ENCODE results near the gene SERPINB5.

DNA sequence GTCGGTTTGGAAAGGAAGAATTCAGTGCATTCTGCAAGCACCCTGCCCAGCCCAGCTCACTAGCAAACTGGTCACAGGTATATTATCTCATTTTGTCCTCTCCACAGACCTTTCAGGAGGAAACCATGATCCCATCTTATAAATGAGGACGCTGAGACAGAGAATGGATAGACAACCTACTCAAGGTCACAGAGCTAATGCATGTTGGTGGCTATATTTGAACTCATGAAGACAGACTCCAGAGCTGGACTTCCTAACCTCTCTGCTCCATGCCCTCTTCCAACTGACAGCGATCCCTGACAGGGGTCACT, 29.5 kb downstream of the SERPINB5 start:
- TF ChIP-seq, protein P1, sequence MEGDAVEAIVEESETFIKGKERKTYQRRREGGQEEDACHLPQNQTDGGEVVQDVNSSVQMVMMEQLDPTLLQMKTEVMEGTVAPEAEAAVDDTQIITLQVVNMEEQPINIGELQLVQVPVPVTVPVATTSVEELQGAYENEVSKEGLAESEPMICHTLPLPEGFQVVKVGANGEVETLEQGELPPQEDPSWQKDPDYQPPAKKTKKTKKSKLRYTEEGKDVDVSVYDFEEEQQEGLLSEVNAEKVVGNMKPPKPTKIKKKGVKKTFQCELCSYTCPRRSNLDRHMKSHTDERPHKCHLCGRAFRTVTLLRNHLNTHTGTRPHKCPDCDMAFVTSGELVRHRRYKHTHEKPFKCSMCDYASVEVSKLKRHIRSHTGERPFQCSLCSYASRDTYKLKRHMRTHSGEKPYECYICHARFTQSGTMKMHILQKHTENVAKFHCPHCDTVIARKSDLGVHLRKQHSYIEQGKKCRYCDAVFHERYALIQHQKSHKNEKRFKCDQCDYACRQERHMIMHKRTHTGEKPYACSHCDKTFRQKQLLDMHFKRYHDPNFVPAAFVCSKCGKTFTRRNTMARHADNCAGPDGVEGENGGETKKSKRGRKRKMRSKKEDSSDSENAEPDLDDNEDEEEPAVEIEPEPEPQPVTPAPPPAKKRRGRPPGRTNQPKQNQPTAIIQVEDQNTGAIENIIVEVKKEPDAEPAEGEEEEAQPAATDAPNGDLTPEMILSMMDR (conservative IDR thresholded peaks at IDR 0.05; ENCODE audit: low read depth in 2 of 2): no peak
- TF ChIP-seq EZH2 (IDR thresholded peaks at IDR 0.05; ENCODE audit: low read depth, unreplicated experiment) (no peak), EZH2phosphoT487 (IDR thresholded peaks at IDR 0.05; ENCODE audit: unreplicated experiment) (no peak), CREB1 (CRISPR knock-in tag; IDR thresholded peaks at IDR 0.05; ENCODE audit: low read depth) (no peak), POLR2AphosphoS5 (IDR thresholded peaks at IDR 0.05; ENCODE audit: low read depth) (no peak), NANOG (IDR thresholded peaks at IDR 0.05; ENCODE audit: borderline replicate concordance) (no peak), STAT1 (IDR thresholded peaks at IDR 0.05; ENCODE audit: unreplicated experiment) (no peak), ZNF114 (CRISPR knock-in tag; IDR thresholded peaks at IDR 0.05) (no peak), ZNF331 (CRISPR knock-in tag; IDR thresholded peaks at IDR 0.05; ENCODE audit: low read depth) (no peak), JUNB (IDR thresholded peaks at IDR 0.05; ENCODE audit: unreplicated experiment) (no peak)
- TF ChIP-seq, protein P2, sequence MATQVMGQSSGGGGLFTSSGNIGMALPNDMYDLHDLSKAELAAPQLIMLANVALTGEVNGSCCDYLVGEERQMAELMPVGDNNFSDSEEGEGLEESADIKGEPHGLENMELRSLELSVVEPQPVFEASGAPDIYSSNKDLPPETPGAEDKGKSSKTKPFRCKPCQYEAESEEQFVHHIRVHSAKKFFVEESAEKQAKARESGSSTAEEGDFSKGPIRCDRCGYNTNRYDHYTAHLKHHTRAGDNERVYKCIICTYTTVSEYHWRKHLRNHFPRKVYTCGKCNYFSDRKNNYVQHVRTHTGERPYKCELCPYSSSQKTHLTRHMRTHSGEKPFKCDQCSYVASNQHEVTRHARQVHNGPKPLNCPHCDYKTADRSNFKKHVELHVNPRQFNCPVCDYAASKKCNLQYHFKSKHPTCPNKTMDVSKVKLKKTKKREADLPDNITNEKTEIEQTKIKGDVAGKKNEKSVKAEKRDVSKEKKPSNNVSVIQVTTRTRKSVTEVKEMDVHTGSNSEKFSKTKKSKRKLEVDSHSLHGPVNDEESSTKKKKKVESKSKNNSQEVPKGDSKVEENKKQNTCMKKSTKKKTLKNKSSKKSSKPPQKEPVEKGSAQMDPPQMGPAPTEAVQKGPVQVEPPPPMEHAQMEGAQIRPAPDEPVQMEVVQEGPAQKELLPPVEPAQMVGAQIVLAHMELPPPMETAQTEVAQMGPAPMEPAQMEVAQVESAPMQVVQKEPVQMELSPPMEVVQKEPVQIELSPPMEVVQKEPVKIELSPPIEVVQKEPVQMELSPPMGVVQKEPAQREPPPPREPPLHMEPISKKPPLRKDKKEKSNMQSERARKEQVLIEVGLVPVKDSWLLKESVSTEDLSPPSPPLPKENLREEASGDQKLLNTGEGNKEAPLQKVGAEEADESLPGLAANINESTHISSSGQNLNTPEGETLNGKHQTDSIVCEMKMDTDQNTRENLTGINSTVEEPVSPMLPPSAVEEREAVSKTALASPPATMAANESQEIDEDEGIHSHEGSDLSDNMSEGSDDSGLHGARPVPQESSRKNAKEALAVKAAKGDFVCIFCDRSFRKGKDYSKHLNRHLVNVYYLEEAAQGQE (IDR thresholded peaks at IDR 0.05; ENCODE audit: unreplicated experiment): no peak
- TF ChIP-seq, protein P3, sequence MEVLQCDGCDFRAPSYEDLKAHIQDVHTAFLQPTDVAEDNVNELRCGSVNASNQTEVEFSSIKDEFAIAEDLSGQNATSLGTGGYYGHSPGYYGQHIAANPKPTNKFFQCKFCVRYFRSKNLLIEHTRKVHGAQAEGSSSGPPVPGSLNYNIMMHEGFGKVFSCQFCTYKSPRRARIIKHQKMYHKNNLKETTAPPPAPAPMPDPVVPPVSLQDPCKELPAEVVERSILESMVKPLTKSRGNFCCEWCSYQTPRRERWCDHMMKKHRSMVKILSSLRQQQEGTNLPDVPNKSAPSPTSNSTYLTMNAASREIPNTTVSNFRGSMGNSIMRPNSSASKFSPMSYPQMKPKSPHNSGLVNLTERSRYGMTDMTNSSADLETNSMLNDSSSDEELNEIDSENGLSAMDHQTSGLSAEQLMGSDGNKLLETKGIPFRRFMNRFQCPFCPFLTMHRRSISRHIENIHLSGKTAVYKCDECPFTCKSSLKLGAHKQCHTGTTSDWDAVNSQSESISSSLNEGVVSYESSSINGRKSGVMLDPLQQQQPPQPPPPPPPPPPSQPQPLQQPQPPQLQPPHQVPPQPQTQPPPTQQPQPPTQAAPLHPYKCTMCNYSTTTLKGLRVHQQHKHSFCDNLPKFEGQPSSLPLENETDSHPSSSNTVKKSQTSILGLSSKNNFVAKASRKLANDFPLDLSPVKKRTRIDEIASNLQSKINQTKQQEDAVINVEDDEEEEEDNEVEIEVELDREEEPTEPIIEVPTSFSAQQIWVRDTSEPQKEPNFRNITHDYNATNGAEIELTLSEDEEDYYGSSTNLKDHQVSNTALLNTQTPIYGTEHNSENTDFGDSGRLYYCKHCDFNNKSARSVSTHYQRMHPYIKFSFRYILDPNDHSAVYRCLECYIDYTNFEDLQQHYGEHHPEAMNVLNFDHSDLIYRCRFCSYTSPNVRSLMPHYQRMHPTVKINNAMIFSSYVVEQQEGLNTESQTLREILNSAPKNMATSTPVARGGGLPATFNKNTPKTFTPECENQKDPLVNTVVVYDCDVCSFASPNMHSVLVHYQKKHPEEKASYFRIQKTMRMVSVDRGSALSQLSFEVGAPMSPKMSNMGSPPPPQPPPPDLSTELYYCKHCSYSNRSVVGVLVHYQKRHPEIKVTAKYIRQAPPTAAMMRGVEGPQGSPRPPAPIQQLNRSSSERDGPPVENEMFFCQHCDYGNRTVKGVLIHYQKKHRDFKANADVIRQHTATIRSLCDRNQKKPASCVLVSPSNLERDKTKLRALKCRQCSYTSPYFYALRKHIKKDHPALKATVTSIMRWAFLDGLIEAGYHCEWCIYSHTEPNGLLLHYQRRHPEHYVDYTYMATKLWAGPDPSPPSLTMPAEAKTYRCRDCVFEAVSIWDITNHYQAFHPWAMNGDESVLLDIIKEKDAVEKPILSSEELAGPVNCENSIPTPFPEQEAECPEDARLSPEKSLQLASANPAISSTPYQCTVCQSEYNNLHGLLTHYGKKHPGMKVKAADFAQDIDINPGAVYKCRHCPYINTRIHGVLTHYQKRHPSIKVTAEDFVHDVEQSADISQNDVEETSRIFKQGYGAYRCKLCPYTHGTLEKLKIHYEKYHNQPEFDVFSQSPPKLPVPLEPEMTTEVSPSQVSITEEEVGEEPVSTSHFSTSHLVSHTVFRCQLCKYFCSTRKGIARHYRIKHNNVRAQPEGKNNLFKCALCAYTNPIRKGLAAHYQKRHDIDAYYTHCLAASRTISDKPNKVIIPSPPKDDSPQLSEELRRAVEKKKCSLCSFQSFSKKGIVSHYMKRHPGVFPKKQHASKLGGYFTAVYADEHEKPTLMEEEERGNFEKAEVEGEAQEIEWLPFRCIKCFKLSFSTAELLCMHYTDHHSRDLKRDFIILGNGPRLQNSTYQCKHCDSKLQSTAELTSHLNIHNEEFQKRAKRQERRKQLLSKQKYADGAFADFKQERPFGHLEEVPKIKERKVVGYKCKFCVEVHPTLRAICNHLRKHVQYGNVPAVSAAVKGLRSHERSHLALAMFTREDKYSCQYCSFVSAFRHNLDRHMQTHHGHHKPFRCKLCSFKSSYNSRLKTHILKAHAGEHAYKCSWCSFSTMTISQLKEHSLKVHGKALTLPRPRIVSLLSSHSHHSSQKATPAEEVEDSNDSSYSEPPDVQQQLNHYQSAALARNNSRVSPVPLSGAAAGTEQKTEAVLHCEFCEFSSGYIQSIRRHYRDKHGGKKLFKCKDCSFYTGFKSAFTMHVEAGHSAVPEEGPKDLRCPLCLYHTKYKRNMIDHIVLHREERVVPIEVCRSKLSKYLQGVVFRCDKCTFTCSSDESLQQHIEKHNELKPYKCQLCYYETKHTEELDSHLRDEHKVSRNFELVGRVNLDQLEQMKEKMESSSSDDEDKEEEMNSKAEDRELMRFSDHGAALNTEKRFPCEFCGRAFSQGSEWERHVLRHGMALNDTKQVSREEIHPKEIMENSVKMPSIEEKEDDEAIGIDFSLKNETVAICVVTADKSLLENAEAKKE (CRISPR knock-in tag; IDR thresholded peaks at IDR 0.05): no peak
- TF ChIP-seq, protein P4, sequence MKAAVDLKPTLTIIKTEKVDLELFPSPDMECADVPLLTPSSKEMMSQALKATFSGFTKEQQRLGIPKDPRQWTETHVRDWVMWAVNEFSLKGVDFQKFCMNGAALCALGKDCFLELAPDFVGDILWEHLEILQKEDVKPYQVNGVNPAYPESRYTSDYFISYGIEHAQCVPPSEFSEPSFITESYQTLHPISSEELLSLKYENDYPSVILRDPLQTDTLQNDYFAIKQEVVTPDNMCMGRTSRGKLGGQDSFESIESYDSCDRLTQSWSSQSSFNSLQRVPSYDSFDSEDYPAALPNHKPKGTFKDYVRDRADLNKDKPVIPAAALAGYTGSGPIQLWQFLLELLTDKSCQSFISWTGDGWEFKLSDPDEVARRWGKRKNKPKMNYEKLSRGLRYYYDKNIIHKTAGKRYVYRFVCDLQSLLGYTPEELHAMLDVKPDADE (IDR thresholded peaks at IDR 0.05): no peak

Measured in GM23338 (cell line).